Activated T-cell treated with anti-CD3 and anti-CD28 coated beads, Interleukin-2, amount 50 U/mL, for 1 hour (primary cell): Measurements from ENCODE around the gene FAM171A2.

ENCODE experiments used
- DNase-seq: peaks from one replicate; pipeline ENCODE4 v3.0.0-alpha.2; 2020

The FAM171A2 gene

GRCh38 chr17:44318077-44318892 lies 45.4 kb downstream of the FAM171A2 start:
- DNase-seq = no peak

GRCh38 chr17:44317545-44317944 lies 46.1 kb downstream of the FAM171A2 start:
- DNase-seq = no peak

- DNase-seq = no peak
Observed at GRCh38 chr17:44315760-44316731, 47.6 kb downstream of the FAM171A2 start.

DNA sequence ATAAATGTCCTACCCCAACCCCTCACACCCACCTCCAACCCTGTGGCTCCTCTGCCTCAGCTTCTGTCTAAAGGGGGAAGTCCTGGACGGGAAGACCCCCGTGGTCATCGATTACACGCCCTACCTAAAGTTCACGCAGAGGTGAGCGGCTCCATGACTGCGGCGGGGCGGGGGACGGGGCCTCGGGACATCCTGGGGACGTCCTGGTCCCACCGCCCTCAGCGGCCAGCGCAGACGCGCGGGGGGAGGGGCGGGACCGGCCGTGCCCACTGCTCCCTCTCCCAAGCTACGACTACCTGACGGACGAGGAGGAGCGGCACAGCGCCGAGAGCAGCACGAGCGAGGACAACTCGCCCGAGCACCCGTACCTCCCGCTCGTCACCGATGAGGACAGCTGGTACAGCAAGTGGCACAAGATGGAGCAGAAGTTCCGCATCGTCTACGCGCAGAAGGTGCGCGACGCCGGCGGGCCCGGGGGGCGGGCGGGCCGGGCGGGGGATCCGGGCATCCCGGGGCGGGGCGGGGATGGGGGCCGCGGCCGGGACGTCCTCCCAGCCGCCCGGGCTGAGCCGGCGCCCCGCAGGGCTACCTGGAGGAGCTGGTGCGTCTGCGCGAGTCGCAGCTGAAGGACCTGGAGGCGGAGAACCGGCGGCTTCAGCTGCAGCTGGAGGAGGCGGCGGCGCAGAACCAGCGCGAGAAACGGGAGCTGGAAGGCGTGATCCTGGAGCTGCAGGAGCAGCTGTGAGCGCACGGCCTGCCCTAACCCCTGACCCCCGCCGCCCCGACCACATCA lies 48.6 kb downstream of the FAM171A2 start:
- DNase-seq = peak; percentile 46

GRCh38 chr17:44314524-44314868 lies 49.2 kb downstream of the FAM171A2 start:
- DNase-seq = no peak

- DNase-seq = no peak
Observed at GRCh38 chr17:44314031-44314430, 49.6 kb downstream of the FAM171A2 start.

DNA sequence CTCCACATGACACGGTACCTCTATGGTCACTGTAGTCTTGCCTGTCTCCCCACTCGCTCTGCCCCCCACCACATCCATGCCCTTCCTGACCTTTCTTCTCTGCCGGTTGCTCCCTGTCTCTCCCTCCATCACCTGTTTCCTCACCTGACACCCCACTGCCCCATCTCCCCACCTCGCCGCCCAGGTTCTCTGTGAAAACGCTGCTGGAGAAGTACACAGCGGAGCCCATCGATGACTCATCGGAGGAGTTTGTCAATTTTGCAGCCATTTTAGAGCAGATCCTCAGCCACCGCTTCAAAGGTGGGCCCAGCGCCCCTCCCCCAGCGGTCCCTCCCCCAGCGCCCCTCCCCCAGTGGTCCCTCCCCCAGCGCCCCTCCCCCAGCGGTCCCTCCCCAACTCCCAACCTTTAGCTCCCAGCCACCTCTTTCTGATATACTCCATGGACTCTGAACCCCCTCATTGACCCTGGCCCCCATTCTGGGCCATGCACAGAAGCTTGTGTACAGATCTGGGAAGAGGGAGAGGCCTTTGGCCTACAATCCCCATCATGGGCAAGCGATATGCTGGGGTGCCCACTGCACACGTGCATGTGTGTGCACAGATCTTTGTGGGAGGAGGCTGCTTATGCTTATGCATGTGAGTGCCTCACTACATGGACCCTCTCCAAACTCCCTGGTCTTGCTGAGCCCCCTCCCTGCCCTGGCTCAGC lies 51.1 kb downstream of the FAM171A2 start:
- no peak for DNase-seq

GRCh38 chr17:44311562-44312181 lies 52.0 kb downstream of the FAM171A2 start:
- no peak for DNase-seq

DNA sequence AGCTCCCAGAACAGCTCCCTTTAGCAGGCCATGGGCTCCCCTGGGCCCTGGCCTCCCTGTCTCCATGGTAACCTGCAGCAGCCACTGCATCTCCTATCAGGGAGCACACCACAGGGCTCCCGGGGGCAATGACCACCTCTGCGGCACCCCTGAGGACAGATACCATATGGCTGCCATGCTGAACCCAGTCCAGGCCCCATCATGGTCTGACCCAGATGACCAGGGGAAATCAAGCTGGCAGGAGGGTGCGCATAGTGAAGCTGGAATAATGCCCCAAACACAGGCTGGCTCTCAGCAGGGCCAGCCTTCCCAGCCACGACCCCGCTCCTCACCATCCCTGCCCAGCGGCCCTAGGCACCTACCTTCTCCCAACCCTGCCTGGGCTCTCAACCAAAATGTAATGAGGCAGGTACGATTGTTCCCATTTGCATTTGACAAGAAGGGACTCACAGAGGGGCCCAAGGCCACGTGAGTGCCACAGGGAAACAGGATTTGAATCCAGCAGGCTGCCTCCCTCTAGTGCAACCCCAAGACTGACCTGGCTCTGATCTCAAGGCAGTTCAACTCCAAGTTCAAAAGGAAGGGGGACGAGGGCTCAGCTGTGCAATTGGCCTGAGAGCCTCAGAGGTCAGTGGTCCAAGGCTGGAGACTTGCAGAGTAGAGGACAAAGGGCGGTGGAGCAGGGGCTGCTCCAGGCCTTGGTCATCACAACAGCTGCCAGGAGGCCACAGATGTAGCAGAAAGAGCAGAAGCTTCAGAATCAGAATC lies 52.9 kb downstream of the FAM171A2 start:
- no peak for DNase-seq

- DNase-seq = no peak
Observed at GRCh38 chr17:44310188-44310587, 53.5 kb downstream of the FAM171A2 start.

- DNase-seq = no peak
Observed at GRCh38 chr17:44309472-44309871, 54.2 kb downstream of the FAM171A2 start.

GRCh38 chr17:44308865-44309264 lies 54.8 kb downstream of the FAM171A2 start:
- DNase-seq = no peak

GRCh38 chr17:44308320-44308818 lies 55.3 kb downstream of the FAM171A2 start, which contains the start of gene RUNDC3A:
TSS of gene RUNDC3A (plus strand) at chr17:44308601. CDS start at chr17:44308833, 232 bp downstream.
- peak; percentile 92 for DNase-seq

DNA sequence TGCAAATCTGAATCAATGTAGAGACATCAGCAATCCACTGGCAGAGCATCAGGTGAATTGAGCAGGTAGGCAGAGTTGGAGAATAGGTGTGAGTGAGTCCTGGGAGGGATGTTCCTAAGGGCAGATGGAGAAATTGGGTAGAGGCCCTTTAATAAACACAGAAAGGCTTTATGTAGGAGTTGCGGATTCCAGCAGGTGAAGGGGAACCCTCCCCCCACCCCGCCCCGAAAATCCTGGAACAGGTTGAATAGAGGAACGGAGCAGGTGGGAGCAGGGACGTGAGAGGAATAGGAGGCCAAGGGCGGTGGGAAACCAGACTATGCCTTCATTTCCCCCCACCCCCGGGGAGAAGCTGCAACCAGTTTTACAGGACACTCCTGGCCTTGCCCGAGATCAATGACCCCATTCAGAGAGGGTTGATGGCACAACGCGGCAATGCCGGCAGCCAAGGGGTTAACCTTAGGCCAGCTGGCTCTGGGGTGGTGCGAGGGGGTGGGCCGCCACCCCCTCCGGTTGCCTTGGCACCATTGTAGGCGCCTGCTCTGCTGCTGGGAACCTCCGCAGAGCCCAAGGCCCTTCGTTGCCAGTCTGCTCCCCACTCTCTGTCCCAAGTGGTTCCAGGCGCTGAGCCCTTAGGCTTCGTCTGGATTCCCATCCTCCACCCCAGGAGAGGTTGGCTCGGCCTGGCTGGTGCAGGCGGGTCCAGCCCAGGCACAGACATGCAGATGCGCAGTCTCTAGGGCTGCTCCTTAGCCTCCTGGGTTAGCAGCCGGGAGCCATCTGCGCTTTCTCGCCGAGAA lies 56.1 kb downstream of the FAM171A2 start:
- DNase-seq = no peak

- no peak for DNase-seq
Observed at GRCh38 chr17:44304651-44305050, 59.0 kb downstream of the FAM171A2 start.
